ENCODE results near the gene TRIM28.

GRCh38 chr19:58516964-58517833 is 26.7 kb upstream of the TRIM28 start:
- TF ChIP-seq CTCF (IDR thresholded peaks at IDR 0.05): no peak
- no peak for TF ChIP-seq POLR2A (IDR thresholded peaks at IDR 0.05)

Measured in stomach (tissue), 4 donors.